Prostate gland (tissue), 2 donors: ENCODE measurements around the gene S100A2.

Experiments used
- POLR2A ChIP-seq: fragments of 450-650 bp; IDR thresholded peaks from one replicate; pipeline ENCODE4 v1.6.1; 2016; ENCODE audit warnings: antibody characterized with exemption, mild to moderate bottlenecking
- POLR2AphosphoS5 ChIP-seq: sonication (generic); formaldehyde crosslinking; IDR thresholded peaks from one replicate; pipeline ENCODE4 v1.6.1; 2017; ENCODE audit warnings: antibody characterized with exemption
- TF ChIP-seq, protein P1 (sequence below), 4 experiments: fragments of 200-600 bp in 2 of 4; fragments of 450-650 bp in 2 of 4; sonication (generic) in 2 of 4; IDR thresholded peaks; 1 replicate in 3 of 4; 2 replicates in 1 of 4; pipeline ENCODE4 v1.5.1; 2016 to 2019; ENCODE audit warnings: antibody characterized with exemption in 4 of 4, mild to moderate bottlenecking in 2 of 4, moderate library complexity in 2 of 4

DNA sequence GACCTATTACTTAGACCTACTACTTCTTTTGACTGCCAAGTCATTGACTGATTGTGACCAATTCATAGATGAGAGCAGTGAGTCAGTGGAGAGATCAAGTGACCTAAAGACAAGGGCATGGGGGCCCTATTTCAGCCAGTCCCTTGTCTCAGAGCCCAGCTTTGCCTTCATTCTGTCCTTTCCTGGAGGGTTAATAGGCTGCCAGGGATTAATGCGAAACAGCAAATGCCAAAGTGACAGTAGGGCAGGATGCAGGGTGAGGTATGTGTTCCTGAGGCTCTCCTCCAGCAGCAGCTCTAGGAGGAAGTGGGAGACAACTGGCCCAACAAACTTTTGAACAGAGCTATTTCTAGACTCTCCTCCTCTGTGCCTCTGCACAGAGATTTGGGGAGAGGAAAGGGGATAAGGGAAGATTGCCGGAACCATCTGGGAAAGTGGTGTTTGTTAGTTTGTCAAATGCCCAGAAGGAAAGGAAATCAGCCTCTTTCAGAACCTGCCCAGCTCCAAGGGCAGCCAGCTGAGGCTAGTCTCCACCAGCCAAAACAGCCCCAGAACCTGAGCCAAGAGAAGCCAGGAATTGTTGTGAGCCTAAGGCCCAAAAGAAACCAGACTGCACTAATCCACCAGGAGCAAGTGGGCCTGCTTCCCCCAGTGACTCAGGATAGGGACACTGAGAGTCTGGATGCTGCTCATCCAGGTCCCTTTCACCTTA is 11.7 kb downstream of the S100A2 start:
- TF ChIP-seq, protein P1, sequence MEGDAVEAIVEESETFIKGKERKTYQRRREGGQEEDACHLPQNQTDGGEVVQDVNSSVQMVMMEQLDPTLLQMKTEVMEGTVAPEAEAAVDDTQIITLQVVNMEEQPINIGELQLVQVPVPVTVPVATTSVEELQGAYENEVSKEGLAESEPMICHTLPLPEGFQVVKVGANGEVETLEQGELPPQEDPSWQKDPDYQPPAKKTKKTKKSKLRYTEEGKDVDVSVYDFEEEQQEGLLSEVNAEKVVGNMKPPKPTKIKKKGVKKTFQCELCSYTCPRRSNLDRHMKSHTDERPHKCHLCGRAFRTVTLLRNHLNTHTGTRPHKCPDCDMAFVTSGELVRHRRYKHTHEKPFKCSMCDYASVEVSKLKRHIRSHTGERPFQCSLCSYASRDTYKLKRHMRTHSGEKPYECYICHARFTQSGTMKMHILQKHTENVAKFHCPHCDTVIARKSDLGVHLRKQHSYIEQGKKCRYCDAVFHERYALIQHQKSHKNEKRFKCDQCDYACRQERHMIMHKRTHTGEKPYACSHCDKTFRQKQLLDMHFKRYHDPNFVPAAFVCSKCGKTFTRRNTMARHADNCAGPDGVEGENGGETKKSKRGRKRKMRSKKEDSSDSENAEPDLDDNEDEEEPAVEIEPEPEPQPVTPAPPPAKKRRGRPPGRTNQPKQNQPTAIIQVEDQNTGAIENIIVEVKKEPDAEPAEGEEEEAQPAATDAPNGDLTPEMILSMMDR (IDR thresholded peaks at IDR 0.05), result no peak
- TF ChIP-seq POLR2A, result no peak
- no peak for TF ChIP-seq POLR2AphosphoS5
